ENCODE data around the gene GPC6.

DNA sequence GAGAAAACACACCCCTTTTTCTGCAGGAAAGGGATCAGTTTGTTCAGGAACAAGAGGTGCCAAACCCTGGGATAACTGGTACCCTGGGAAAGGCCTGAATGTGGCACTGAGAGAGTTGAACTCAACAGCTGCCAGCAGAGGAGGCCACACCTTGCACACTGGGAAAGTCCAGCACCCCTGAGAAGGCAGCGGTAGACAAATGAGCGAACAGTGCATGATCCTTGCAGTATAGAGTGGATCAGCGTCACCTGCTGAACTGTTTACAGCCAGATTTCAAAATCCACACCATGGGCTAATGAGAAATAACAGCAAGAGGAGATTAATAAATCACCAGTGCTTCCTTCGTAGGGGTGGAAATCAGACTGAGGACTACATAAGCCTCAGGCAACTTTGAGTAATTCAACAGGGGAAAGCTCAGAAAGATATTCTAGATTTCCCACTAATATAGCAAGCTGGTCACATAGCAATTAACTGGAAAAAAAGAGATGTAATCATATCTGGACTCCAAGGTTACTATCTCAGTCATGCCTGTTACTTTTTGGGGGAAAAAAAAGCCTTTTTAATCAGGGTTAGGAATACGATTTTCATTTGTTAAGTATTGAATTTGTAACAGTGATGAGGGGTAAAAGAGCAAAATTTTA, 1200.8 kb downstream of the GPC6 start:
- TF ChIP-seq, protein P1, sequence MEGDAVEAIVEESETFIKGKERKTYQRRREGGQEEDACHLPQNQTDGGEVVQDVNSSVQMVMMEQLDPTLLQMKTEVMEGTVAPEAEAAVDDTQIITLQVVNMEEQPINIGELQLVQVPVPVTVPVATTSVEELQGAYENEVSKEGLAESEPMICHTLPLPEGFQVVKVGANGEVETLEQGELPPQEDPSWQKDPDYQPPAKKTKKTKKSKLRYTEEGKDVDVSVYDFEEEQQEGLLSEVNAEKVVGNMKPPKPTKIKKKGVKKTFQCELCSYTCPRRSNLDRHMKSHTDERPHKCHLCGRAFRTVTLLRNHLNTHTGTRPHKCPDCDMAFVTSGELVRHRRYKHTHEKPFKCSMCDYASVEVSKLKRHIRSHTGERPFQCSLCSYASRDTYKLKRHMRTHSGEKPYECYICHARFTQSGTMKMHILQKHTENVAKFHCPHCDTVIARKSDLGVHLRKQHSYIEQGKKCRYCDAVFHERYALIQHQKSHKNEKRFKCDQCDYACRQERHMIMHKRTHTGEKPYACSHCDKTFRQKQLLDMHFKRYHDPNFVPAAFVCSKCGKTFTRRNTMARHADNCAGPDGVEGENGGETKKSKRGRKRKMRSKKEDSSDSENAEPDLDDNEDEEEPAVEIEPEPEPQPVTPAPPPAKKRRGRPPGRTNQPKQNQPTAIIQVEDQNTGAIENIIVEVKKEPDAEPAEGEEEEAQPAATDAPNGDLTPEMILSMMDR (IDR thresholded peaks at IDR 0.05), result no peak
- no peak for TF ChIP-seq EZH2 (IDR thresholded peaks at IDR 0.05; ENCODE audit: borderline replicate concordance, insufficient read depth, low read depth, low read length, poor library complexity, severe bottlenecking)

Data from B cell (primary cell).